ENCODE results near the gene MAP2K3. TPM values are rescaled to one million over a fixed set of nuclear protein-coding genes. Genes with fewer than 3 reads are reported as not detected.
A peak's percentile ranks its signal among the peaks of the same experiment; 100 is the strongest.

Gene MAP2K3
- polyA plus RNA-seq, 4 donors, result 21.1 to 25.3 (median 23.2) TPM

- no peak for DNase-seq (ENCODE audit: low read depth in 4 of 4, low spot score in 2 of 4)
These were observed 32.2 kb upstream of the MAP2K3 start for GRCh38 chr17:21252289-21252795.

DNA sequence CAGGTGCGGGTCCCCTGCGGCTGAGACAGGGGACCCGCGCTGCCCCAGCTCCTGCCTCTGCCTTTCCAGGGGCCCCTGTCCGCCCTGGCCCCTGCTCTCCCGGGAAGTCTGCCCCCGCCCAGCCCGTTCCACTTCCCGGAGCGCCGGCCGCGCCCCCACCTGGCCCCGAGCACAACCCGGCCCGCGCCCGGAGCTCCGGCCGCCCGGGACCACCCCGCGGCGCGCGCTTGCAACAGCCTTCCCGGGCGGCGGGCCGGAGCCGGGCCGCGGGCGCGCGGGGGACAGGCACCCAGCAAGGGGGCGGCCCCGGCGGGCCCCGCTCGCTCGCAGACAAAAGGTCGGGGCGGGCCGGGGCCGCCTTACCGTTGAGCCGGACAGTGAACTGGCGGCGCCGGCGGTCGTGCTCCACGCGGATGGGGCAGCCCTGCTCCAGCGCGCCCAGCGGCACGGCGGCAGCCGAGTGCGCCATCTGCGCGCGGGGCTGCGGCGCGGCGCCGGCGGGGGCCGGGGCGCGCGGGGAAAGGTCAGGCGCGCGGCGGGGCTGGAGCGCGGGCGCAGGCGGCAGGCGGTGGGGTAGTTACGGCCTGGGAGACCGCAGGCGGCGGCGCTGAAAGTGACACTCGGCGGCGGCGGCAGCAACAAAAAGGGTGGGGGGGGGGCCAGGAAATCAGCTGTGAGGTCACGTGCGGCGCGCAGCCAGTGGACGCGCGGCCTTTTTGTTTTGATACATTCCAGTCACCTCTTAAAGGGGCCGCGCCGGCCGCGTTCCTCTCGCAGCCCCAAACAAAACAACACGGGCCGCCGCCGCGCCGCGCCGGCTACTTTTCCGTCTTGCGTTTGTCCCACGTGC lies 31.5 kb upstream of the MAP2K3 start, which contains the start of gene NATD1:
Gene NATD1 (minus strand): TSS at position 615 of the 850 bp plus-strand sequence. CDS start 146 bp downstream, at position 469.
- peak in 3 of 4 donors; percentile 58 to 72 (median 59) for DNase-seq (ENCODE audit: low read depth in 4 of 4, low spot score in 2 of 4)

GRCh38 chr17:21253646-21254441 lies 30.7 kb upstream of the MAP2K3 start:
- DNase-seq (ENCODE audit: low read depth in 4 of 4, low spot score in 2 of 4), result no peak

DNA sequence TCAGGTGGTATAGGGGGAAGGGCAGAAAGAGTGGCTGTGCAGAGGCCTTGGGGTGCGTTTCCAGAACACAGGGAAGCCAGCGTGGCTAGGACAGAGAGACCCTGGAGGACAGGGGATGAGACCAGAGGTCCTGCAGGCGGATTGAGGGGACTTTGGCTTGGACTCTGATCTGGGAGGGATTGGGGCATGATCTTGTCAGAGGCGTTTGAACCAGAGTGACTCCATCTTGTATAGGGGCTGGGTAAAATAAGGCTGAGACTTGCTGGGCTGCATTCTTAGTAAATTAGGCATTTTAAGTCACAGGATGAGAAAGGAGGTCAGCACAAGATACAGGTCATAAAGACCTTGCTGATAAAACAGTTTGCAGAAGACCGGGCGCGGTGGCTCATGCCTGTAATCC lies 25.9 kb upstream of the MAP2K3 start:
- no peak for DNase-seq (ENCODE audit: low read depth in 4 of 4, low spot score in 2 of 4)

- DNase-seq (ENCODE audit: low read depth in 4 of 4, low spot score in 2 of 4), result no peak
These were observed 22.1 kb upstream of the MAP2K3 start for GRCh38 chr17:21262259-21262993.

- DNase-seq (ENCODE audit: low read depth in 4 of 4, low spot score in 2 of 4), result no peak
These were observed 21.1 kb upstream of the MAP2K3 start for GRCh38 chr17:21263376-21263775.

GRCh38 chr17:21268596-21269188 lies 15.8 kb upstream of the MAP2K3 start:
- no peak for DNase-seq (ENCODE audit: low read depth in 4 of 4, low spot score in 2 of 4)

DNA sequence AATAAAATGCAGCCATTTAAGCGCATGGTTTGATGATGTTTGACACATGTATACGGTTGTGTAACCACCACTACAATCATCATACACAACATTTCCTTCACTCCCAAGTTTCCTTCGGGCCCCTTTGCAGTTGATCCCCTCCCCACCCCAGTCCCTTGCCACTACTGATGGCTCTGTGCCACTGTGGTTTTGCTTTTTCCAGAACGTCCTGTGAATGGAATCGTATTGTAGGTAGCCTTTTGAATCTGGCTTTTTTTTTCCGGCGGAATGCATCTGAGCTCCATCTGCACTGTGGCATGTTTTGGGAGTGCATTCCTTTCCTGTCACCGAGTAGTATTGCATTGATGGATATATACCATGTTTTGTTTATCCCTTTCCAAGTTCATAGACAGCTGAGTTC lies 15.1 kb upstream of the MAP2K3 start:
- DNase-seq (ENCODE audit: low read depth in 4 of 4, low spot score in 2 of 4), result no peak

DNA sequence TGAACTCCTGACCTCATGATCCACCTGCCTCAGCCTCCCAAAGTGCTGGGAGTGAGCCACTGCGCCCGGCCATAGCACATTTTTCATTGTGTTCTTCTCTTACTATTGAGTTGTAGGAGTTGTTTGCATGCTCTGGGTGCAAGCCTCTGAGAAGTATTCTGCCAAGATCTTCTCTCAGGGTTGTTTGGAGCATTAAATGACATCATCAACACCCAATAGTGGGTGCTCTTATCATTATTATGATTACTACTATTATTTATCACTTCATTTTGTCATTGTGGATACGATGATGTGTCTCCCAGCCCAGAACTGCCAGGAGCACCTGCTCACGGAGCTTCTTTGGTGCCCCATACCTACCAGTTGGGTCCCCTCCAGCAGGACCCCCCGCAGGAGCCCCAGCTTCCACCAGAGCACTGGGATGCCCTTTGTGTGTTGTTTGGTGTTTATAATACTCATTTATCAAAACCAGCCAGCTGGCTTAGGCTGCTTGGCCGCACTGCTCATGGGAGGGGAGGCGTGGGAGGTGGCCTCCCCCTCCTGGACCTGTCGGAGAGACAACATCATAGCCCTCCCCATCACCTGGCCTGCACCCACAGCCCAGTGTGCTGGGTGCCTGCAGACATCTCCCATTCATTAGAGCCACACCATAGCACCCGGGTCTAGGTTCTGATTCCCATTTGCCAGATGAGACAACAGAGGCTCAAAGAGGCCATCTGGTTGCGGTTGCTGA lies 12.9 kb upstream of the MAP2K3 start:
- DNase-seq (ENCODE audit: low read depth in 4 of 4, low spot score in 2 of 4), result no peak

DNA sequence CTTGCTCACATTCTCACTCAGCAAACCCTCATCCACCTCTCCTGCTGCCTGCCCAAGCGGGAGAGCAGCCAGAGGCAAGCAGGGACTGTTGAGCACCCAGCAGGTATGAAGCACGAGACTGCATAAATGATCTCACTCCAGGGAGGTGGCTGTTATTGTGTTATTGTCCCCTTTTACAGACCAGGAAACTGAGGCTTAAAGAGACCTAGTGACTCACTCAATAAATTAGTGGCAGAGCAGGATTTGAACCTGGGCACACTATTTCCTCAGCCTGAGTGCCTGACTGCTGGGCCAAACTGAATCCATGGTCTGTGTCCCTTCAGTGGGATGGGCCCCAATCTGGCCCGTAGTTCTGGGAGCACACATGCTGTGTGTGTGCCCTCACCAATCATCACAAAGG lies 12.3 kb upstream of the MAP2K3 start:
- no peak for DNase-seq (ENCODE audit: low read depth in 4 of 4, low spot score in 2 of 4)

- no peak for DNase-seq (ENCODE audit: low read depth in 4 of 4, low spot score in 2 of 4)
These were observed 11.4 kb upstream of the MAP2K3 start for GRCh38 chr17:21272881-21273792.

- DNase-seq (ENCODE audit: low read depth in 4 of 4, low spot score in 2 of 4), result no peak
These were observed 9.4 kb upstream of the MAP2K3 start for GRCh38 chr17:21275047-21275578.

GRCh38 chr17:21275579-21276263 lies 8.8 kb upstream of the MAP2K3 start:
- peak in 1 of 4 donors; percentile 78 for DNase-seq (ENCODE audit: low read depth in 4 of 4, low spot score in 2 of 4)

DNA sequence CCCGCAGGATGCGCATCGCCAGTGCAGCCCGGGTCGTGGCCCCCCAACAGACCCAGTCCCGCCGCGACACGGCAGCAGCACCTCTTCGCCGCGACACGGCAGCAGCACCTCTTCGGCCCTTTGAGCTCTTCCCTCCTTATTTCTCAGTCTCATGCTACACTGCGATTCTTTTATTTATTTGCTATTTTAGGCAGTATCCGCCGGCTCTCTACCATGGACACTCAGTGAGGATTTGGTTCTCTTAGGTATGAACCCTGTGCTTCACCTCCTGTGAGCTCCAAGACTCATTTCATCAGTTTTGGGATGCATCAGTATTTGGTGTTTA lies 8.3 kb upstream of the MAP2K3 start:
- DNase-seq (ENCODE audit: low read depth in 4 of 4, low spot score in 2 of 4), result no peak

GRCh38 chr17:21277332-21277731 lies 7.2 kb upstream of the MAP2K3 start:
- DNase-seq (ENCODE audit: low read depth in 4 of 4, low spot score in 2 of 4), result no peak

DNA sequence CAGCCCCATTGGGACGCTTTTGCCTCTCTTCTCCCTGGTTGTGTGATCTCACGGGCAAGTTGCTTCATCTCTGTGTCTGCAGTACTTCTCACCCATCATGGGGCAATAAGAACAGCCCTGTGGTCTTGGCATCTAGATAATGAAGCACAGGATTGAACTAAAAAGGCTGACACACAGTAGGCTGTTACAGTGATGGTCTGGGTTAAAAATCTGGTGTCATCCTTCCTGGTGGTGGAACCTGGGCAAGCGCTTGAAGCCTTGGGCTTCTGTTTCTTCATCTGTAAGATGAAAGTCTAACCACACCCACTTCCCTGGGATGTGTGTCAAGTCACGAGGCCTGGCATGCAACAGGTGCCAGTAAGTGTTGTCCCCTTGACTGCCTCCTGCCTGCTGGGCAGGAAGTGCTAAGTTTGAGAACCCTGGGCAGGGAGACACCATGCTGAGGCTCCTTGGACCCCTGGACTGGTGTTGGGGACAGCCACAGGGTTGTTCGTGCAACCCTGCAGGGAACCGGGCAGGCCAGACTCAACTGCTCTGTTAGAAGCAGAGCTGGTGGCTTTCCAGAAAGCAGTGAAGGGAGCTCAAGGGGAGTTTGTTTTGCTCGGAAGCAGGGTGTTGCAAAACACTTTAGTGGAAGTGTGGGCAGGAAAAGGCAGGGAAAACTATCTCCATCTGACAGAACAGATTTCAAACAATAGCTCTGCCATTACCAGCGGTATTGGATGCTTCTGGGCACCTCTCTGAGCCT lies 5.9 kb upstream of the MAP2K3 start:
- no peak for DNase-seq (ENCODE audit: low read depth in 4 of 4, low spot score in 2 of 4)

- no peak for DNase-seq (ENCODE audit: low read depth in 4 of 4, low spot score in 2 of 4)
These were observed 5.3 kb upstream of the MAP2K3 start for GRCh38 chr17:21279198-21279535.
